Neural crest cell (in vitro differentiated cells): ENCODE measurements around the gene CXCR2. TPM values are rescaled to one million over a fixed set of nuclear protein-coding genes. Genes with fewer than 3 reads are reported as not detected.
"Not testable (repeated sequence)": the region's sequence is repeated elsewhere in the genome, so short reads cannot be mapped to it uniquely, and the experiment has no call there.

Experiments
- DNase-seq: peaks from one replicate; pipeline ENCODE4 v3.0.0; 2021; ENCODE audit warnings: low read depth, mixed read lengths, low spot score
- H3K27ac Mint-ChIP-seq: one replicate; pipeline ENCODE4 v1.8.0; 2021; ENCODE audit warnings: mild to moderate bottlenecking, mixed read lengths; ENCODE audit not compliant: unreplicated experiment
- H3K27me3 Mint-ChIP-seq: 2 replicates; pipeline ENCODE4 v1.8.0; 2021; ENCODE audit warnings: low read depth, mild to moderate bottlenecking, mixed read lengths
- H3K36me3 Mint-ChIP-seq: 2 replicates; pipeline ENCODE4 v1.8.0; 2021; ENCODE audit warnings: low read depth, mild to moderate bottlenecking, mixed read lengths
- H3K4me1 Mint-ChIP-seq: 2 replicates; pipeline ENCODE4 v1.8.0; 2021; ENCODE audit warnings: mixed read lengths
- H3K4me3 Mint-ChIP-seq: one replicate; pipeline ENCODE4 v1.8.0; 2021; ENCODE audit warnings: mild to moderate bottlenecking, mixed read lengths
- H3K9me3 Mint-ChIP-seq: 2 replicates; pipeline ENCODE4 v1.8.0; 2021; ENCODE audit warnings: mixed read lengths
- total RNA-seq: library from RNA; stranded (reverse); gene quantifications from 2 replicates; pipeline ENCODE4 v1.2.1, GENCODE V29; 2021
- TF ChIP-seq, protein P1 (sequence below): fragments of 200-600 bp; sonication (generic); conservative IDR thresholded peaks from 2 replicates; pipeline ENCODE4 v1.5.0; 2021; ENCODE audit warnings: antibody characterized with exemption, mild to moderate bottlenecking

The CXCR2 gene
- total RNA-seq, 1 donor from 2014 or later = not detected

DNA sequence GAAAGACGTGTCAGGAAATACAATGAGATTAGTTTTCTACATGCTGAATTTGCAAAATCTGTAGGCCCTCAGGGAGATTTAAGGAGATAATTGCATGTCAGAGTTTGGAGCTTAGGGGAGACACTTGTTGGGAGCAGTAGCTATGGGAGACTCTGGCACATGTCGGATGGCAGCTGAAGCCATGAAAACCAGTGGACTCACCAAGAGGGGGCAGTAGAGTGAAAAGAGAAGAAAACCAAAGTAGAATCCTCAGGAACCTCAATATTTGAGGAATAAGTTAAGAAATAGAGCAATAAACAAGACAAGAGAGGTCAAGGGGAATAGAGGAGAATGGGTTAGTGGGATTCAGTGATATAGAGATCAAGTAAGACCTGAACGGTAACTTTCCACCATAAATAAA, 31.9 kb upstream of the CXCR2 start:
- no peak for DNase-seq
- TF ChIP-seq, protein P1, sequence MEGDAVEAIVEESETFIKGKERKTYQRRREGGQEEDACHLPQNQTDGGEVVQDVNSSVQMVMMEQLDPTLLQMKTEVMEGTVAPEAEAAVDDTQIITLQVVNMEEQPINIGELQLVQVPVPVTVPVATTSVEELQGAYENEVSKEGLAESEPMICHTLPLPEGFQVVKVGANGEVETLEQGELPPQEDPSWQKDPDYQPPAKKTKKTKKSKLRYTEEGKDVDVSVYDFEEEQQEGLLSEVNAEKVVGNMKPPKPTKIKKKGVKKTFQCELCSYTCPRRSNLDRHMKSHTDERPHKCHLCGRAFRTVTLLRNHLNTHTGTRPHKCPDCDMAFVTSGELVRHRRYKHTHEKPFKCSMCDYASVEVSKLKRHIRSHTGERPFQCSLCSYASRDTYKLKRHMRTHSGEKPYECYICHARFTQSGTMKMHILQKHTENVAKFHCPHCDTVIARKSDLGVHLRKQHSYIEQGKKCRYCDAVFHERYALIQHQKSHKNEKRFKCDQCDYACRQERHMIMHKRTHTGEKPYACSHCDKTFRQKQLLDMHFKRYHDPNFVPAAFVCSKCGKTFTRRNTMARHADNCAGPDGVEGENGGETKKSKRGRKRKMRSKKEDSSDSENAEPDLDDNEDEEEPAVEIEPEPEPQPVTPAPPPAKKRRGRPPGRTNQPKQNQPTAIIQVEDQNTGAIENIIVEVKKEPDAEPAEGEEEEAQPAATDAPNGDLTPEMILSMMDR = peak; percentile 20
- H3K36me3 Mint-ChIP-seq = no peaks in the 10 kb centered on the region

DNA sequence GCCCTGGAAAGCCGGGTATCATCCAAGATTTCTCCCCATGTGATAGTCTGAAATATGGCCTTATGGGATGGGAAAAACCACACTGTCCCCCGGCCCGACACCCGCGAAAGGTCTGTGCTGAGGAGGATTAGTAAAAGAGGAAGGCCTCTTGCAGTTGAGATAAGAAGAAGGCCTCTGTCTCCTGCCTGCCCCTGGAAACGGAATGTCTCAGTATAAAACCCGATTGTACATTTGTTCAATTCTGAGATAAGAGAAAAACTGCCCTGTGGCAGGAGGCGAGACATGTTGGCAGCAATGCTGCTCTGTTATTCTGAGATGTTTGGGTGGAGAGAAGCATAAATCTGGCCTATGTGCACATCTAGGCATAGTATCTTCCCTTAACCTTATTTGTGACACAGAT, 30.0 kb upstream of the CXCR2 start:
- peaks cover 46% of the 10 kb centered on the region for H3K27me3 Mint-ChIP-seq

More for the DNA sequence above, 31.9 kb upstream of the CXCR2 start:
- Mint-ChIP-seq H3K27ac (no peak overlapping the region), H3K4me1 (no peaks in the 10 kb centered on the region), H3K27me3 (peaks cover 38% of the 10 kb centered on the region), H3K9me3 (peaks cover 4% of the 10 kb centered on the region), H3K4me3 (no peak overlapping the region)

DNA sequence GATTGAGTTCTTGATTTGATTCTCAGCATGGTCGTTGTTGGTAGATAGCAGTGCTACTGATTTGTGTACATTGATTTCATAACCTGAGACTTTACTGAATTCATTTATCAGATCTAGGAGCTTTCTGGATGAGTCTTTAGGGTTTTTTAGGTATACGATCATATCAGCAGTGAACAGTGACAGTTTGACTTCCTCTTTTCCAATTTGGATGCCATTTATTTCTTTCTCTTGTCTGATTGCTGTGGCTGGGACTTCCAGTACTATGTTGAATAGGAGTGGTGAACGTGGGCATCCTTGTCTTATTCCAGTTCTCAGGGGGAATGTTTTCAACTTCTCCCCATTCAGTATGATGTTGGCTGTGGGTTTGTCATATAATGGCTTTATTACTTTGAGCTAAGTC, 27.9 kb upstream of the CXCR2 start:
- Mint-ChIP-seq H3K27ac (no peak overlapping the region), H3K36me3 (no peaks in the 10 kb centered on the region), H3K4me1 (no peaks in the 10 kb centered on the region), H3K27me3 (peaks cover 65% of the 10 kb centered on the region), H3K4me3 (no peak overlapping the region), H3K9me3 (peaks cover 4% of the 10 kb centered on the region)
- TF ChIP-seq, protein P1 = no peak
- no peak for DNase-seq

More for the DNA sequence above, 30.0 kb upstream of the CXCR2 start:
- Mint-ChIP-seq H3K4me3 (no peak overlapping the region), H3K9me3 (peaks cover 4% of the 10 kb centered on the region), H3K36me3 (no peaks in the 10 kb centered on the region), H3K27ac (no peak overlapping the region), H3K4me1 (no peaks in the 10 kb centered on the region)
- TF ChIP-seq, protein P1 = no peak
- DNase-seq = no peak

DNA sequence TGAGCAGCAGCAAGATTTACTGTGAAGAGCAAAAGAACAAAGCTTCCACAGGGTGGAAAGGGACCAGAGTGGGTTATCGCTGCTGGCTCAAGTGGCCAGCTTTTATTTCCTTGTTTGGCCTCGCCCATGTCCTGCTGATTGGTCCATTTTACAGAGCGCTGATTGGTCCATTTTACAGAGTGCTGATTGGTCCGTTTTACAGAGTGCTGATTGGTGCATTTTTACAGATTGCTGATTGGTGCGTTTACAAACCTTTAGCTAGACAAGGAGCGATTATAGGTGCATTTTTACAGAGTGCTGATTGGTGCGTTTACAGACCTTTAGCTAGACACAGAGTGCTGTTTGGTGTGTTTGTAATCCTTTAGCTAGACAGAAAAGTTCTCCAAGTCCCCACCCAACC, 17.0 kb upstream of the CXCR2 start:
- DNase-seq, H3K4me3 Mint-ChIP-seq, H3K36me3 Mint-ChIP-seq, H3K9me3 Mint-ChIP-seq, H3K4me1 Mint-ChIP-seq, H3K27ac Mint-ChIP-seq: not testable (repeated sequence)
- H3K27me3 Mint-ChIP-seq = peaks cover 45% of the 10 kb centered on the region

DNA sequence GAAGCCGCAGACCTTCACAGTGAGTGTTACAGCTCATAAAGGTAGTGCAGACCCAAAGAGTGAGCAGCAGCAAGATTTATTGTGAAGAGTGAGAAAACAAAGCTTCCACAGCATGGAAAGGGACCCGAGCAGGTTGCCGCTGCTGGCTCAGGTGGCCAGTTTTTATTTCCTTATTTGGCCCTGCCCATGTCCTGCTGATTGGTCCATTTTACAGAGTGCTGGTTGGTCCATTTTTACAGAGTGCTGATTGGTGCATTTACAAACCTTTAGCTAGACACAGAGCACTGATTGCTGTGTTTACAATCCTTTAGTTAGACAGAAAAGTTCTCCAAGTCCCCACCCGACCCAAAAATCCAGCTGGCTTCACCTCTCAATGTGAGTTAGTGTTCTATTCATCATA, 4.0 kb upstream of the CXCR2 start:
- H3K9me3 Mint-ChIP-seq = peaks cover 13% of the 10 kb centered on the region
- not testable (repeated sequence) for H3K27me3 Mint-ChIP-seq, H3K36me3 Mint-ChIP-seq

DNA sequence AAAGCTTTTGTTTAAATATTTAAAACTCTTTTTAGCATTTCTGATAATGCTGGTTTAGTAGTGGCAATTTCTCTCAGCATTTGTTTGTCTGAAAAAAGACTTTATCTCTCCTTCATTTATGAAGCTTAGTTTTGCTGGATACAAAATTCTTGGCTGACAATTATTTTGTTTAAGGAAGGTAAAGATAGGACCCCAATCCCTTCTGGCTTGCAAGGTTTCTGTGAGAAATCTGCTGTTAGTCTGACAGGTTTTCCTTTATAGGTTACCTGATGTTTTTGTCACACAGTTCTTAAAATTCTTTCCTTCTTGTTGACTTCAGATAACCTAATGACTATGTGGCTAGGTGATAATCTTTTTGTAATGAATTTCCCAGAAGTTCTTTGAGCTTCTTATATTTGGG, 3.5 kb upstream of the CXCR2 start:
- not testable (repeated sequence) for H3K27me3 Mint-ChIP-seq, DNase-seq, H3K27ac Mint-ChIP-seq, H3K4me1 Mint-ChIP-seq, H3K36me3 Mint-ChIP-seq, H3K4me3 Mint-ChIP-seq
- H3K9me3 Mint-ChIP-seq = peaks cover 11% of the 10 kb centered on the region

More for the DNA sequence above, 4.0 kb upstream of the CXCR2 start:
- H3K27ac Mint-ChIP-seq, DNase-seq, H3K4me1 Mint-ChIP-seq, H3K4me3 Mint-ChIP-seq: not testable (repeated sequence)

DNA sequence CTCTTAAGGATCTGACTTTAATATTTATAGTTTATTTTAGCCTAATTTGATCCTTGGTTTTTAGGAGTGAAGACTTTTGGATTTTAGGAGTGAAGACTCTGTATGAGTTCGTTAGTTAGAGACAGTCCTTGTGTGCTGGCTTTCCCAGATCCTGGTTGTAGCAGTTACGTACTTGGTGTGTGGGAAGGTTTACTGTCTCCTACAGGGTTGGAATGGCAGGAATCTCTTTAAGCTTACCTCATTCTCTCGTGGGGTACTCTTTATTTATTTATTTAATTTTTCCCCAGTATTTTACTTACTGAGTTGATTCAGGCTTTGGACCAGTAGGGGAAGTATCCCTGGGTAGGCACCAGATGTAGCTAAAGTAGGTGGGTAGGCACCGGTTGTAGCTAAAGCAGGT, 1.8 kb upstream of the CXCR2 start:
- peaks cover 3% of the 10 kb centered on the region for H3K36me3 Mint-ChIP-seq
- peaks cover 6% of the 10 kb centered on the region for H3K27me3 Mint-ChIP-seq
- H3K27ac Mint-ChIP-seq = no peak overlapping the region
- peaks cover 6% of the 10 kb centered on the region for H3K9me3 Mint-ChIP-seq
- H3K4me3 Mint-ChIP-seq = no peak overlapping the region
- DNase-seq = no peak
- TF ChIP-seq, protein P1 = no peak
- H3K4me1 Mint-ChIP-seq = peaks cover 5% of the 10 kb centered on the region
